GM12892 (cell line): Measurements from ENCODE around the gene RPS28.

Experiments used
- DNase-seq: peaks from one replicate; pipeline ENCODE4 v3.0.0; 2011; ENCODE audit not compliant: insufficient read length
- FAIRE-seq: peaks from 2 replicates; lab custom pipeline; 2011; peaks lifted over from hg19 to GRCh38; lab: Jason Lieb, UNC
- POLR2A ChIP-seq: IDR thresholded peaks from 2 replicates; pipeline ENCODE4 v1.6.1; 2011; ENCODE audit warnings: low read depth, low read length, control low read depth
- POLR2AphosphoS5 ChIP-seq: IDR thresholded peaks from 2 replicates; pipeline ENCODE4 v1.6.1; 2011; ENCODE audit warnings: low read depth, low read length, control low read depth
- TAF1 ChIP-seq: IDR thresholded peaks from 2 replicates; pipeline ENCODE4 v1.6.1; 2011; ENCODE audit warnings: low read depth, mild to moderate bottlenecking, control low read depth, low read length, borderline replicate concordance

The RPS28 gene

GRCh38 chr19:8355631-8356402 is 34.5 kb downstream of the RPS28 start:
- DNase-seq (no peak), FAIRE-seq (no peak)
- TF ChIP-seq POLR2A, result no peak
- TF ChIP-seq TAF1, result no peak
- TF ChIP-seq POLR2AphosphoS5, result no peak

- no peak for DNase-seq
Measured at GRCh38 chr19:8357007-8357521, 35.8 kb downstream of the RPS28 start.

GRCh38 chr19:8358948-8359347 is 37.7 kb downstream of the RPS28 start:
- FAIRE-seq, result no peak
- TF ChIP-seq POLR2AphosphoS5 (no peak), TAF1 (no peak), POLR2A (no peak)
- no peak for DNase-seq

More at GRCh38 chr19:8357007-8357521, 35.8 kb downstream of the RPS28 start:
- no peak for FAIRE-seq
- TF ChIP-seq POLR2A (no peak), TAF1 (no peak), POLR2AphosphoS5 (no peak)

- no peak for DNase-seq
- no peak for TF ChIP-seq TAF1
- TF ChIP-seq POLR2AphosphoS5, result no peak
- no peak for TF ChIP-seq POLR2A
- no peak for FAIRE-seq
Measured at GRCh38 chr19:8360196-8360595, 38.9 kb downstream of the RPS28 start.

GRCh38 chr19:8361921-8362793 is 40.9 kb downstream of the RPS28 start:
- DNase-seq, result no peak
- FAIRE-seq, result no peak
- TF ChIP-seq TAF1 (no peak), POLR2AphosphoS5 (no peak), POLR2A (no peak)

GRCh38 chr19:8363803-8364771 is 42.8 kb downstream of the RPS28 start, which contains the start of gene ANGPTL4:
Gene ANGPTL4 (plus strand): TSS chr19:8364155. CDS start chr19:8364322, 167 bp downstream.
- no peak for DNase-seq
- TF ChIP-seq POLR2A (no peak), TAF1 (no peak), POLR2AphosphoS5 (no peak)

GRCh38 chr19:8366121-8366581 is 44.9 kb downstream of the RPS28 start:
- TF ChIP-seq POLR2A (no peak), TAF1 (no peak), POLR2AphosphoS5 (no peak)
- DNase-seq, result no peak
- no peak for FAIRE-seq

More at GRCh38 chr19:8363803-8364771, 42.8 kb downstream of the RPS28 start, which contains the start of gene ANGPTL4:
- no peak for FAIRE-seq

GRCh38 chr19:8366961-8367326 is 45.6 kb downstream of the RPS28 start:
- no peak for TF ChIP-seq POLR2AphosphoS5
- TF ChIP-seq TAF1, result no peak
- DNase-seq, result no peak
- FAIRE-seq, result no peak

- DNase-seq, result no peak
- TF ChIP-seq POLR2AphosphoS5, result no peak
- no peak for TF ChIP-seq TAF1
- TF ChIP-seq POLR2A, result no peak
- FAIRE-seq, result no peak
Measured at GRCh38 chr19:8367327-8368001, 46.2 kb downstream of the RPS28 start.

GRCh38 chr19:8370176-8371010 is 49.1 kb downstream of the RPS28 start:
- FAIRE-seq (no peak), DNase-seq (no peak)
- TF ChIP-seq POLR2AphosphoS5, result no peak
- TF ChIP-seq POLR2A, result no peak
- no peak for TF ChIP-seq TAF1
